NCI-H146 treated with DMSO at 0.1 percent for 48 hours (cell line): ENCODE results near the gene CACNB2.

Source experiments
- DNase-seq: peaks from one replicate; lab custom pipeline; 2025; ENCODE audit not compliant: unreplicated experiment; lab: John Stamatoyannopoulos, UW

CACNB2 gene

GRCh38 chr10:18140149-18140956 lies at the start of gene CACNB2:
Gene CACNB2, plus strand, starts transcription at chr10:18140424.
- DNase-seq, result no peak

DNA sequence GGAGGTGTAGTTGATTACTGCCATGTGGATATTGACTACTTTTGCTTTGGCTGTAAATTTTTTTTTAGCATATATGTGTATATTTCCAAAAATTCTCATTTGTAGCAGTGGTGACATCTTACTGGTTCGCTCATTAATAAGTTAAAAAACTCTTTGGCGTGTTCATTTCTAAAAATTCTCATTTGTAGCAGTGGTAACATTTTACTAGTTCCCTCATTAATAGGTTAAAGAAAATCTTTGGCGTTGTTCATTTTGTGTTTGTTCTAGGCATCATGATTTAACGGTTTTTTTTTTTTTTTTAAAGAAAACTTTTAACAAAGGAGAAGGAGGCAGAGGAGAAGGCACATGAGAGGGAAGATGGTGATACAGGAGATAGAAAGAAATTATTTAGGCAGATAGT lies 45.9 kb upstream of the CACNB2 start:
- DNase-seq, result no peak

DNA sequence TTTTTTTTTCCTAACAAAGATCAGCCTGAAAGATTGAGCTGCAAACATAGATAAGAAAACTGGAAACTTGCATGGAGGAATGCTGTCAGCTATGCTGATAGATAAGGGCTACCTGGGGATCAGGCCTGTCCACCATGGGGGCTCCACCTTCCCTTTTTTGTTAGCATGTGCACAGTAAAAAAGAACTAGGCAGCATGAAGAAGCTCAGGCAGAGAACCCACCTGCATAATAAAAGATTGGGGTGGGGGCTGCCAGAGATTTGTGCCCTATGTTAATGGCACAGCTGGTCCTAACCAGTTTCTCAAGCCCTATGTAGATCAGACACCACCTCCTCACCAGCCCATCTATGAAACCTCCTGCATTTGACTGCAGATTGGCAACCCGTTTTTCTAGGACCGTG lies 45.4 kb upstream of the CACNB2 start:
- no peak for DNase-seq

DNA sequence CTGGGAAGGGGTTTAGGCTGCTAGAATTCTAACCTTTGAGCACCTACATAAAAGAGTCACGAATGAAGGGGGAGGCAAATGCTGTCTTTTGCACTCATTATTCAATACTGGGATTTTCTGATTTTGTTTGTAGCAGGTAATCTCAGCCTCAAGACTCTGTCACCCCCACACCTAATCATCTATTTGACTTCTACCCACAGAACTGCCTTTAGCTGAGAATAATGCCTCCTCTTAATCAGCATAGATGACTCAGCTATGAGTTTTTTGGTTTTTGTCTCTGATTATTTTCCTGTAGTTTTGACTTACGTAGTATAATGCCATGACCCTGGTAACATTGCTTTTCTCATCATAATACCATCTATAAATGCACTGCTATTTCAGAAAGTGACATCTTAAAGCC lies 42.7 kb upstream of the CACNB2 start:
- no peak for DNase-seq

DNA sequence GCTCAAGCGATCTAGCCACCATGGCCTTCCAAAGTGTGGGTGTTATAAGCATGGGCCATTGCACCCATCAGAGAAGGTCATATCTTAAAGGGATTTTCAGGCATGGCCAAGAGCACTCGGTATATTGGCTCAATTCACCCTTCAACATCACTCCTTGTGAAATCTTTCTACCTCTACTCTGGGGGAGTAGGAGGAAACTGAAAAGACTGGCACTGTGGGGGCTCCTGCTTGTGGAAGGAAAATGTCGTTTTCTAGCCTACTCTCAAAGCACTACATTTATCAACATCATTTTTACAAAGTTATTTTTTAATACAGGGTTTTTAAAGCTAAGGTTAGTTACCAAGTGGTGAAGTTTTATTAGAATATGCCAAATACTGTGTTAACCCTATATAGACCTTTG lies 42.0 kb upstream of the CACNB2 start:
- DNase-seq, result no peak

DNA sequence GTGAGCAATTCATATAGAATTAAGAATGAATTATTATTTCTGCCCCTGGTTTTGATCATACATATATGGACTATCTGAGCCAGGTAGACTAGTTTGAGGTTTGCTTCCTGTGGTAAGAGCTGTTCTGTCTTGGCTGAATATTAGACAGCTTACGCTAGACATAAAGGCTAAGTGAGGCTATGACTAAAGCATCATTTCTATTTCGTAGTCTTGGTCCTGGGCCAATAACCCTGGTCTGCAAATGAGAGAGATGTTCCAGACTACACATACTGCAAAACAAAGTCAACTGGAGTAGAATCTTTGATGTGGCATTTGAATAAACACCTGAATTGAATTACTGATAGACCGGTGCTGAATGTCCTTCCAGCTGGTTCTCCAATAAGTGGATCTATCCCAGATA lies 40.8 kb upstream of the CACNB2 start:
- no peak for DNase-seq

DNA sequence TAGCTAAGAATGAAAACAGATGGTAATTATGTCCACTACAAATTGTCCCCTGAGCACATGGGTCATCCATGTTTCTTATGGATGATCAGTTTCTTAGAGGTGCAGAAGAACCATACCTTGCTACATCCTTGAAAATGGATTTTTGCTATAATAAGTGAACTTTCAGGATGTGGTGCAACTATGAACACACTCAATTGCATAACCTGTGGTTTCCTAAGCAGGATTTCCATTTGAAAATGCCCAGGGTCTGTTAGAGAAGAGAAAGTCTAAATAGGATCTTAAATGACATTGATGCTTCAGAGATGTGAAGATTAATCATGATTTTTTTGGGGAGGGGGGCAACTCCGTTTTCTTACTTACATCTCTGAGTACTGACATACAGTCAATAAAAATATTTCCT lies 39.6 kb upstream of the CACNB2 start:
- no peak for DNase-seq

DNA sequence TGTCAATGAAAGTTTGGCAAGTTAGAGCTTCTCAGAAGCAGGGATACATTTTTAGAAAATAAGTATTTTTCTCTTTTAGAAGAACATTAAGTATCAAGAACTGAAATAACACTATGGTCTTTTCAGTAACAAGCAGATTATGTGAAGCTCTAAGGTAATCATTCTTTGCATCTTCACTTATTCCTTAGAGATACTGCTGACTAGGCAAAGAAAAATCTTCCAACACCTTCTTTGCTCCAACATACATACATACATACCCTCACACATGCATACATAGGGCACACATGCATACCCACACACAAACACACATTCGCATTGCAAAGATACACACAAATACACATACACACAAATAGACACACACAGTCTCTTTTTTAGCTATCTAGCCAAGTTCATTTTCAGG lies 37.8 kb upstream of the CACNB2 start:
- no peak for DNase-seq

- no peak for DNase-seq
Observed at GRCh38 chr10:18104223-18104872, 35.9 kb upstream of the CACNB2 start.

GRCh38 chr10:18109341-18109870 lies 30.8 kb upstream of the CACNB2 start:
- DNase-seq, result no peak

DNA sequence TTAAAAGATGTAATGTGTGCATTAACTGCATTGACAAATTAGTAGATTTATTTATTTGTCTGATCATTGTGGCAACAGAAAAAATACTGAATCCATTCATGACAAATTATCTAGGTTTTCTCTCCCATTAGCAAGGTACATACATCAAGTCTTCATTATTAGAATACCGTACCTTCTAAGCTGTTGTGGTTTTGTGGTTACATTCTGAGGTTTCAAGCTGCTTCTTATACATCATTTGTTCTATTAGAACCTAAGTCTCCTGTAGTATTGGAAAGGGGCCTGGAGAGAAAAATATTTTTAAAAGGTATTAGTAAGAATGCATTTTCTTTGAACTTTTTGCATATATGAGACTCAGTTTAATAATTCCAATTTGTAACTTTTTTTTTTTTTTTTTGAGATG lies 26.3 kb upstream of the CACNB2 start:
- DNase-seq, result no peak

GRCh38 chr10:18117276-18117675 lies 22.9 kb upstream of the CACNB2 start:
- no peak for DNase-seq

DNA sequence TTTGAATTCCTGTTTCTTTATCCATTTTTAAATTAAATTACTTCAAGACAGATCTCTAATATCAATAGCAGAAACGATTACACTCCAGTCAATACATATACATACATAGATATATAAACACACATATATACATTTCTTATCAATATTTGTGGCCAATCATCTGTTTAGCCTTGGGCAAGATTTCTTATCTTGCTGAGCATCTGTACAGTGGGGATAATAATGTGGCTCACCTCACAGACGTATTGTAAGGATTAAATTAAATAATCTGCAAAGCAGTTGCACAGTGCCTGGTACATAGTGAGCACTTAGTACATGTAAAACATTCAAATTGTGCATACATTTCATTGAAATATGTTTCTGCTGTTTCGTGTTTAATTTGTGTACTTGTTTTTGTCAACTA lies 17.5 kb upstream of the CACNB2 start:
- no peak for DNase-seq

GRCh38 chr10:18133046-18133445 lies 7.2 kb upstream of the CACNB2 start:
- no peak for DNase-seq

- no peak for DNase-seq
Observed at GRCh38 chr10:18134509-18134908, 5.7 kb upstream of the CACNB2 start.

DNA sequence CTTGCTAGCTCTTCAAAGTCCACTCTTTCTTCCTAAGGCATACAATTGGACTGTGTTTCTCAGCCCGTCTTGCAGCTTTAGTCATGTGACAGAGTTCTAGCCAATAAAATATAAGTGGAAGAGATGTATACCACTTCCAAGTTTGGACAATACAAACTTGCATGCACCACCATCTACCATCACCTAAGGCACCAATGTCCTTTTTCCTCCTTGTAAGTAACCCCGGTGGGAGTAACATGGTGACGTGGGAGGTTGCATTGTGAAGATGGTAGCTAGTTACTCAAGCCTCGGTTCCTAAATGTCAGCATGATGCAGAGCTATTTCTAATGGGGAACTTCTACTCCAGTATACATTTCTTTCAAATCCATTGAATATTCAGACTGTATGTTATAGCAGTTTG lies 5.3 kb upstream of the CACNB2 start:
- no peak for DNase-seq

GRCh38 chr10:18136073-18136791 lies 4.0 kb upstream of the CACNB2 start:
- DNase-seq, result no peak

- no peak for DNase-seq
Observed at GRCh38 chr10:18137111-18137510, 3.1 kb upstream of the CACNB2 start.

GRCh38 chr10:18140957-18141845 lies 977 bp downstream of the CACNB2 start:
- no peak for DNase-seq

- DNase-seq, result no peak
Observed at GRCh38 chr10:18142151-18142550, 1.9 kb downstream of the CACNB2 start.

GRCh38 chr10:18144396-18144795 lies 4.2 kb downstream of the CACNB2 start:
- DNase-seq, result no peak
